SK-MEL-5 (cell line): ENCODE data around the gene TBX2. TPM values are rescaled to one million over a fixed set of nuclear protein-coding genes. Genes with fewer than 3 reads are reported as not detected.
"Not testable (repeated sequence)": the region's sequence is repeated elsewhere in the genome, so short reads cannot be mapped to it uniquely, and the experiment has no call there.

Experiments
- DNase-seq: peaks from one replicate; pipeline ENCODE4 v3.0.0-alpha.2; 2016; ENCODE audit warnings: low read depth, low spot score
- in situ Hi-C: cut with HindIII; loops from 2 replicates; pipeline ENCODE4 v1.10.0; 2016; ENCODE audit warnings: low sequenced_read_pairs, high pct_unique_total_duplicates, low pct_unique_long_range_greater_than_20kb
- polyA plus RNA-seq, 2 experiments: library from polyadenylated mRNA; depleted of rRNA; stranded (reverse); fragments of >200 nt; gene quantifications; 2 replicates each; pipeline ENCODE4 v1.2.3, GENCODE V29; 2015
- total RNA-seq: library from RNA; depleted of rRNA; stranded (reverse); fragments of >200 nt; shearing (Covaris generic); gene quantifications from 2 replicates; pipeline ENCODE4 v1.2.3, GENCODE V29; 2014; rRNA removed

TBX2 gene
- 25.2 and 27.7 TPM in 2 replicates for total RNA-seq
- 91.9 and 111 TPM in 2 replicates for polyA plus RNA-seq (2015; cell fraction: cytosol; rRNA removed)
- 93.3 and 110 TPM in 2 replicates for polyA plus RNA-seq (2015; cell fraction: nucleus; rRNA removed)

- in situ Hi-C loops: no loop called here
- peak; percentile 97 for DNase-seq
Measured at GRCh38 chr17:61399131-61400065, at the start of gene TBX2. TSS of gene TBX2 (plus strand) at chr17:61399843. CDS start at chr17:61400177, 334 bp downstream.

GRCh38 chr17:61351745-61352407 lies 47.8 kb upstream of the TBX2 start:
- in situ Hi-C loops: no loop called here

GRCh38 chr17:61352408-61352770 lies 47.3 kb upstream of the TBX2 start:
- no peak for DNase-seq
- in situ Hi-C loops: no loop called here

More at GRCh38 chr17:61351745-61352407, 47.8 kb upstream of the TBX2 start:
- DNase-seq: no peak

GRCh38 chr17:61352781-61353491 lies 46.7 kb upstream of the TBX2 start:
- in situ Hi-C loops: no loop called here
- no peak for DNase-seq

- in situ Hi-C loops: no loop called here
Measured at GRCh38 chr17:61353615-61354014, 46.0 kb upstream of the TBX2 start.

GRCh38 chr17:61354895-61355874 lies 44.5 kb upstream of the TBX2 start:
- in situ Hi-C loops: no loop called here
- no peak for DNase-seq

More at GRCh38 chr17:61353615-61354014, 46.0 kb upstream of the TBX2 start:
- DNase-seq: no peak

GRCh38 chr17:61357061-61357460 lies 42.6 kb upstream of the TBX2 start:
- in situ Hi-C loops, DNase-seq: not testable (repeated sequence)

GRCh38 chr17:61359513-61359912 lies 40.1 kb upstream of the TBX2 start:
- in situ Hi-C loops, DNase-seq: not testable (repeated sequence)

GRCh38 chr17:61360318-61360943 lies 39.2 kb upstream of the TBX2 start:
- in situ Hi-C loops: no loop called here

GRCh38 chr17:61361084-61361483 lies 38.6 kb upstream of the TBX2 start:
- in situ Hi-C loops: no loop called here
- no peak for DNase-seq

More at GRCh38 chr17:61360318-61360943, 39.2 kb upstream of the TBX2 start:
- no peak for DNase-seq

GRCh38 chr17:61362396-61362795 lies 37.2 kb upstream of the TBX2 start:
- DNase-seq: no peak
- in situ Hi-C loops: no loop called here

GRCh38 chr17:61362852-61363600 lies 36.6 kb upstream of the TBX2 start:
- DNase-seq: peak; percentile 86
- in situ Hi-C loops: no loop called here

GRCh38 chr17:61363601-61364462 lies 35.8 kb upstream of the TBX2 start:
- in situ Hi-C loops: no loop called here
- DNase-seq: no peak

GRCh38 chr17:61364463-61364846 lies 35.2 kb upstream of the TBX2 start:
- DNase-seq: no peak
- in situ Hi-C loops: no loop called here
